ENCODE results near the gene INPP5A. TPM values are rescaled to one million over a fixed set of nuclear protein-coding genes. Genes with fewer than 3 reads are reported as not detected.

Gene INPP5A
- total and polyA plus RNA-seq, 5 donors from 2014 or later = 0.66 to 21.3 (median 1.0) TPM

DNA sequence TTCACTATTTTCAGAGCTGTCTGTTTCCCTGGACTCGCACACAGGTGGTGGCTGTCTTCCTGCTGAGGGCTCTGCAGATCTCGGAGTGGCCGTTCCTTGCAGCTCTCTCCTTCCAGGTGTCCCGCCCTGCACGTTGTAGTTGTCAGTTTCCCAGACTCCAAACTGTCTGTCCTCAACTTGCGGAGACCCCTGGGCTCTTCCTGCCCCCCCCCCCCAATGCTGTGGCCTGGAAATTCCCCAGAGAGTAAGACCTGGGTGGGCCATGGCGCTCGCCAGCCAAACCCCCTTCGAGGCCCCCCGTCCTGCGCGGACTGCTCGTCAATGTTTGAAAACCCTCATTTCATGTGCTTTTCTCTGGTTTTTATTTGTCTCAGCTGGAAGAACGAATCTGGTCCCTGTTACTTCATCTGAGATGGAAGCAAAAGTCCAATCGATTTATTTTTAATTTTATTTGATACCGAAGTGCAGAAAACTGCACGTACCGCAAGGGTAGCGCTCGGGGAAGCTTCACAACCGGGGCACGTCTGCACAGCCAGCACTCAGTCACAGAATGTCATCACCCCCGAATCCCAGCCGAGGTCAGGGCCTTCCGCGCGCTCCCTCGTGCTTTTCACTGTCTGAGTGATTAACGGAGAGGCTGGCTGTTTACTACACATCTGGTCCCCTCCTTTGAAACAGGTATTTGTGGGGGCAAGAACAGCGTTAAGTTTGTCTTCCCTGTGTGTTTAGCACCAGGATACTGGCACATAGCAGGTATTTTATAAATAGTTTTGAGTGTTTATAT lies 294.8 kb downstream of the INPP5A start:
- H3K27me3 Mint-ChIP-seq = no peaks in the 10 kb centered on the region
- no peaks in the 10 kb centered on the region for H3K4me1 ChIP-seq (ENCODE audit: control insufficient read depth, insufficient read depth, low read length, poor library complexity, severe bottlenecking)
- no peak overlapping the region for H3K27ac ChIP-seq (ENCODE audit: insufficient read depth, low read length, poor library complexity, severe bottlenecking)
- no peak for DNase-seq
- no peak overlapping the region for H3K4me3 Mint-ChIP-seq
- H3K36me3 ChIP-seq (ENCODE audit: control insufficient read depth, insufficient read depth, low read length) = no peaks in the 10 kb centered on the region
- no peaks in the 10 kb centered on the region for H3K36me3 Mint-ChIP-seq
- peaks cover 0 to 9% (median 0%) of the 10 kb centered on the region in 7 donors for H3K9me3 Mint-ChIP-seq
- no peak for ATAC-seq (ENCODE audit: low read depth in 2 of 2)
- H3K4me3 ChIP-seq (ENCODE audit: low read depth, low read length) = no peak overlapping the region
- no peaks in the 10 kb centered on the region for H3K9me3 ChIP-seq (ENCODE audit: control insufficient read depth in 2 of 2, low read length in 2 of 2)
- no peak overlapping the region for H3K27ac Mint-ChIP-seq
- H3K4me1 Mint-ChIP-seq = peaks cover 0 to 4% (median 0%) of the 10 kb centered on the region in 4 donors
- H3K27me3 ChIP-seq (ENCODE audit: control insufficient read depth, insufficient read depth, low read length) = no peaks in the 10 kb centered on the region

Other genes starting within 250 kb of the INPP5A start
- gene STK32C, start 229.8 kb upstream of the INPP5A start, total RNA-seq = 6.6 TPM
- gene STK32C, start 229.8 kb upstream of the INPP5A start, polyA plus RNA-seq = 1 to 10 TPM; 3.5 to 7.0 (median 6.5) TPM
- 2.6 TPM for gene LRRC27, start 205.6 kb upstream of the INPP5A start, total RNA-seq
- gene LRRC27, start 205.6 kb upstream of the INPP5A start, polyA plus RNA-seq = 1 to 10 TPM in 3 of 4 donors, under 1 TPM in 1; 0.67 to 3.3 (median 2.2) TPM
- 10.9 TPM for gene PWWP2B, start 140.6 kb upstream of the INPP5A start, total RNA-seq
- 1 to 10 TPM in 1 of 4 donors, under 1 TPM in 3; 0.56 to 1.4 (median 0.87) TPM for gene PWWP2B, start 140.6 kb upstream of the INPP5A start, polyA plus RNA-seq
- gene NKX6-2, start 248.4 kb downstream of the INPP5A start, total RNA-seq = not detected
- gene NKX6-2, start 248.4 kb downstream of the INPP5A start, polyA plus RNA-seq = under 1 TPM in 1 of 4 donors, not detected in 3; 0.82 TPM

Measured in CD4-positive, CD25-positive, alpha-beta regulatory T cell (primary cell).